ENCODE results near the gene ZNF385A.

Gene ZNF385A

DNA sequence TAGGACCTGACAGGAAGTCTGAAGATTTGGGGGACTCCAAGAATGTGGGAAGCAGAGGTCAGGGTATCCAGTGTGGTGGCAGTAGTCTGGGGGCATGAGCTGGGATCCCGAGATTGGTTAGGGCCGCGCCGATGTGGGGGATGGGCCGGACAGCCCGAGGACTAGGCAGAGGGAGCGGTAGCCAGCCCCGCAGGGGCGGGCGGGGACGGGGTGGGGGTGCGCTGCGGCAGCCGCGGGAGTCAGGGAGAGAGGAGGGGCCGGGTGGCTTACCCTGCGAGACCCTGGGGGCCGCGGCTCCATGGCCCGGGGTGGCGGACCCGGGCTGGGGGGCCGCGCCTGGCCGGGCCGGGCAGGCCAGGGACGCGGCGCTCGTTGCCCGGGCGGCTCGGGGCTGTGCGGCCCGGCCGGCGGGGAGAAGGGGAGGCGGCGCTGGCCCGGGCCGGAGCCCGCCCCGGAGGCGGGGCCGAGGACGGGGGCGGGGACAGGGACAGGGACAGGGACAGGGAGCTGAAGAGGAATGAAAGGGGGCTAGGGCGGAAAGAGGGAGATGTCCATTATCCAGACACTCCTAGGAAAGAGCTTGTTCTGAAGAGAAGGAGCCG, 5.6 kb downstream of the ZNF385A start:
- DNase-seq: no peak
- in situ Hi-C loops (cut with MboI; ENCODE audit: low pct_unique_long_range_greater_than_20kb, low sequenced_read_pairs): no loop called here

- no peak for DNase-seq
- in situ Hi-C loops (cut with MboI; ENCODE audit: low pct_unique_long_range_greater_than_20kb, low sequenced_read_pairs): no loop called here
Observed at GRCh38 chr12:54377797-54378515, 6.6 kb downstream of the ZNF385A start.

DNA sequence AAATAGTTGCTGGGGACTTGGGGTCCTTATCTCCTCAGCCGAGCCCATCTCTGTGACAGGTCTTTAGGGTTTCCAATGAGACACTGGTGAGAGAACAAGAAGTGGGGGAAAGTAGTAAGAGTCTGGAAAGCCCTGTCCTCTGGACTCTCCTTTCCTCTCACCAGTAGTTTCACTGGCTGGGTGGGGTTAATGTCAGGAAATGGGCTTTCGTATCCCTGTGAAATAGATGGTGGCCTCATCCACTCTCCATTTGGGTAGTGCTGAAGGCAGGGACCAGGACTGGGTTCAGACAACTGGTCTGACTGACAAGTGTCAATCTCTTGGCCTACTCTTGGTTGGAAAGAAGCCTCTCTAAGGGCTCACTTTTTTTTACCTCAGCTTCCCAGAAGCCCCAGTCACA, 7.5 kb downstream of the ZNF385A start:
- in situ Hi-C loops (cut with MboI; ENCODE audit: low pct_unique_long_range_greater_than_20kb, low sequenced_read_pairs): no loop called here
- no peak for DNase-seq

GRCh38 chr12:54376596-54376995, 7.9 kb downstream of the ZNF385A start:
- DNase-seq: no peak
- in situ Hi-C loops (cut with MboI; ENCODE audit: low pct_unique_long_range_greater_than_20kb, low sequenced_read_pairs): no loop called here

DNA sequence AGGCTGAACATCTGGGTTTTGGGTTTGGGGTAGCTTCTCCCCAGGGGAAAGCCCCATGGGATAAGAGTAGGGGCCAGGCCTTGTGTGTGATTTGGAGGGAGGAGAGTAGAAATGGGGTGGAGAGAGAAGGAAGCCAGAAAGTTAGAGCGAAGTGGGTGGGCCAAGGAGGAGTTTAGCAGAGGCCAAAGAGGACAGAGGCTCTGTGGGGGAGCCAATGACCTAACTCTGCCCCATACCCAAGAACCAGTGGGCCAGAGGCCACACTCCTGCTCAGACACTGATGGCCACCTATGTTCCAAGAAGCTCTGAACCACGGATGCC, 9.3 kb downstream of the ZNF385A start:
- DNase-seq: no peak
- in situ Hi-C loops (cut with MboI; ENCODE audit: low pct_unique_long_range_greater_than_20kb, low sequenced_read_pairs): no loop called here

GRCh38 chr12:54374562-54375258, 9.8 kb downstream of the ZNF385A start:
- no peak for DNase-seq
- in situ Hi-C loops (cut with MboI; ENCODE audit: low pct_unique_long_range_greater_than_20kb, low sequenced_read_pairs): no loop called here

GRCh38 chr12:54373649-54374561, 10.6 kb downstream of the ZNF385A start:
- no peak for DNase-seq
- in situ Hi-C loops (cut with MboI; ENCODE audit: low pct_unique_long_range_greater_than_20kb, low sequenced_read_pairs): no loop called here

- DNase-seq: no peak
- in situ Hi-C loops (cut with MboI; ENCODE audit: low pct_unique_long_range_greater_than_20kb, low sequenced_read_pairs): no loop called here
Observed at GRCh38 chr12:54372113-54372806, 12.3 kb downstream of the ZNF385A start.

GRCh38 chr12:54371328-54372112, 13.0 kb downstream of the ZNF385A start:
- no peak for DNase-seq
- in situ Hi-C loops (cut with MboI; ENCODE audit: low pct_unique_long_range_greater_than_20kb, low sequenced_read_pairs): no loop called here

DNA sequence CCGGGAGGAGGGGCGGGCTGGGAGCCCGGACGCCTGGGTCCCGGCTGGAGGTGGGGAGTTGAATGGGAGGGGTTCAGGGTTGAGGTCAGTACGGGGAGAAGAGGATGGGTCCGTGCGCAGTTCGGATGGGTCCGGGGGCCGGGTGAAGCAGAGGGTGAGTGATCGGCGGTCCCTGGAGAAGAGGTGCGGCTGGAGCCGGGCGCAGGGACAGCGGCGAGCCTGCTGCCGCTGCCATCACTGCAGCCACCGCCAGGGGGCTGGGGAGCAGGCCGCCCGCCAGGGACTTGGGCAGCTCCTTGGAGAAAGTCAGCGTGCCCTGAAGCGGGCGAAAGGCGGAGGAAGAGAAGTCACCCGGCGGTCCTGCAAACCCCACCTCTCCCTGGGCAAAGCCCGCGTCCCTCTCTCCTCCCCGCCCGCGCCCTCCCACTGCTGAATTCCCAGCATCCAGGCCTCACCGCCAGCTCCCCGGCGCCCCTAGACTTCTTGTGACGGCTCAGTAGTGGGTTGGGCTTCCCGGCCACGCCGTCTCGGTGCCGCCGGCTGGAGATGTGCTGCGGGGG, 14.3 kb downstream of the ZNF385A start:
- DNase-seq: no peak
- in situ Hi-C loops (cut with MboI; ENCODE audit: low pct_unique_long_range_greater_than_20kb, low sequenced_read_pairs): no loop called here

DNA sequence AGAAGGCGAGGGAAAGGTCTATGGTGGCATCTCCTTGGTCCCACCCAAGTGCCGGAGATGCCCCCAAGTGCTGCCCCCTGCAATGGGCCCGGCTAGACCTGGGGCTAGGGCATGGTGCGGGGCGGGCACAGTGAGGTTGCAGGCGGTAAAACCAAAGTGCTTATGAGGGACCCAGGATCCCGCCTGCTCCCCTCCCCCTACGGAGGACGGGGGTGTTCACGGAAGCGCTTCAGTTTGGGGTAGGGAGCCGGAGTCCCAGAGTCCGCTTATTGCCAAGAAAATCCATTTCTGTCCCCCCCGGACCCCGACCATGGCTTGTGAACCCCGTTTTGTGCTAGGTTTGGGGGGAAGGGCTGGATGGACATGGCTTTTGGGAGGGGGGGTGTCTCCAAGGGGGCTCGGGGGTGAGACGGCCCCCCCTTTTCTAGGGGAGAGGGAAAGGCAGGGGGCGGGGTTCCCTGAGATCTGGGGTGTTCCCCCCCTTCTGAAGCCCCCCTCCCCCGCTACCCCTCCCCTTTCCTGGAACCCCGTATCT, 14.9 kb downstream of the ZNF385A start:
- in situ Hi-C loops (cut with MboI; ENCODE audit: low pct_unique_long_range_greater_than_20kb, low sequenced_read_pairs): no loop called here
- no peak for DNase-seq

DNA sequence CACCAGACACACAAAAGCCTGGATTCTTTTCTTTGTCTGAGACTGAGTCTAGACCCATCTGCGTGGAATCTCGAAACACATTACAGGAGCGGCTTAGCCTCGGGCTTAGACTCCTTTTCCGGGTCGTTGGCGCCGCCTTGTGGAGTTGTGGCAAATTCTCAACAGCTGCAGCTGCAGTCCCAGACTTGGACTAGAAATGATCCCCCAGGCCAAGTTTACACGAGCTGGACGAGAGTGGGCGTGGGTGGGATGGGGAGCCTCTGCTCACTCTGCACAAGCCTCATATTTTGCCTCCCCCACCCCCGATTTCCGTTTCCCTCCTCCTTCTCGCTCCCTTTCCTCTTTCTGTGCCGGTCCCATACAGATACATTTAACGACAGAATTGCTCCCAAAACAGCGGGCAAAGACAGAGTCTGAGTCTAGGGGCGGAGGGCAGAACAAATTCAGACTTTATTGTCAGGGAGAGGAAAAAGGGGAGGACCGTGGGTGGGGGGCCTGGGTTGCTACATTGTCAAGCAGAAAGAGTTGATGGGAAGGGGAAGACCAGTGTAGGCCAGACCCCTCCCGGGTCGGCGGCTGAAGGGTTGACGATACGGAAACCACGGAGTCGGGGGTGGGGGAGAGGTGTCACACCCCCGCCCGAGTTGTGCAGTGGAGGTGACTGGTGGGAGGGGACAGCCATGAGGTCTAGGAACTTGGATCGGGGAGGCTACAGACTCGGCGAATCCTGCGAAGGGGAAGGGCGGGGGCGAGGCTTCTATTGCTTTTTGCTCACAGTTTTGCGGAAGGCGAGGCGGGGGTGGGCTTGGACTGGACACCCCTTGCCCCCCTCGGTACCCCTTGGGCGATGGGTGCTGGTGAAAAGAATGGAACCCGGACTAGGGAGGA, 15.6 kb downstream of the ZNF385A start:
- in situ Hi-C loops (cut with MboI; ENCODE audit: low pct_unique_long_range_greater_than_20kb, low sequenced_read_pairs): no loop called here
- peak; percentile 92 for DNase-seq

GRCh38 chr12:54368025-54368708, 16.4 kb downstream of the ZNF385A start:
- DNase-seq: no peak
- in situ Hi-C loops (cut with MboI; ENCODE audit: low pct_unique_long_range_greater_than_20kb, low sequenced_read_pairs): no loop called here

DNA sequence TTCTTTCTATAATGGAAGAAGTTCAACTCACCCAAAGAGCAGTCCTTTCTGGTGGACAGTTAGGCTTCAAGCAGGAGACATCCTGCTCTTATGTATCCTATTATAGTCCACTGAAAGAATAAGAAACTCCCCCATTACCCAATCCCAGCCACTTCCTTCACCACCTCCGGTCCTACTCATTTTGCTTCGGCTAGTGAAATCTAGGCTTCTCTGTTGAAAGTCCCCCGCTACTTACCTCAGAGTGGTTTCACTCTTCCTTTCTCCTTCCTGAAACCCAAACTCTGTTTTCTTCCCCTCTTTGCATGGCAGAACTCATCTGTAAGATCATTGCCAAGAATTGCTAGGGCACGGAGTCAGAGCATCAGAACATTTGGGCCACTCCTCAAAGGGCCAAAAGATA, 20.1 kb downstream of the ZNF385A start, which contains the start of gene GPR84:
Gene GPR84, minus strand, starts transcription at position 74 of the 400 bp plus-strand sequence. CDS start 635 bp downstream, outside the sequence.
- peak; percentile 69 for DNase-seq
- in situ Hi-C loops (cut with MboI; ENCODE audit: low pct_unique_long_range_greater_than_20kb, low sequenced_read_pairs): no loop called here

DNA sequence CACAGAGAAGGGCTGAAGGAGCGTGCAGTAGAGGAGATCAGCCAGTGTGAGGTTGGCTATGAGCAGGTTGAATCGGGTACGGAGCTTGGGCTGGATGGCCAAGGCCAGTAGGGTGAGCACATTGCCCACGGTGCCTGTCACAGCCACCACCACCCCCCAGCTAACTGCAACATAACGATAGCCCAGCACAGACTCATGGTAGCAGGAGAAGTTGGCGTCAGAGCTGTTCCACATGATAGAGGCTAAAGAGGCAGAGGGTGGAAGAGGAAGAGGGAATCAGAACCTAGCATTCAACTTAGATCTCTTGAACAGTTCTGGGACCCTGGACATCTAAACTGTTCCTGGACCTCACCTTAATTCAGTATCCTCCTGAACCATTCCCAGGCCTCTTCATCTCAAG, 20.9 kb downstream of the ZNF385A start:
- in situ Hi-C loops (cut with MboI; ENCODE audit: low pct_unique_long_range_greater_than_20kb, low sequenced_read_pairs): no loop called here
- no peak for DNase-seq

- in situ Hi-C loops (cut with MboI; ENCODE audit: low pct_unique_long_range_greater_than_20kb, low sequenced_read_pairs): no loop called here
- no peak for DNase-seq
Observed at GRCh38 chr12:54363047-54363446, 21.5 kb downstream of the ZNF385A start.
